HG02588 (cell line): ENCODE measurements around the gene FYB1.
A peak's percentile ranks its signal among the peaks of the same experiment; 100 is the strongest.

Experiments
- ATAC-seq: cut with Tn5 transposase; IDR thresholded peaks from one replicate; pipeline ENCODE4 v1.9.1; 2021; ENCODE audit warnings: mild to moderate bottlenecking, moderate library complexity; ENCODE audit not compliant: unreplicated experiment

Gene FYB1

DNA sequence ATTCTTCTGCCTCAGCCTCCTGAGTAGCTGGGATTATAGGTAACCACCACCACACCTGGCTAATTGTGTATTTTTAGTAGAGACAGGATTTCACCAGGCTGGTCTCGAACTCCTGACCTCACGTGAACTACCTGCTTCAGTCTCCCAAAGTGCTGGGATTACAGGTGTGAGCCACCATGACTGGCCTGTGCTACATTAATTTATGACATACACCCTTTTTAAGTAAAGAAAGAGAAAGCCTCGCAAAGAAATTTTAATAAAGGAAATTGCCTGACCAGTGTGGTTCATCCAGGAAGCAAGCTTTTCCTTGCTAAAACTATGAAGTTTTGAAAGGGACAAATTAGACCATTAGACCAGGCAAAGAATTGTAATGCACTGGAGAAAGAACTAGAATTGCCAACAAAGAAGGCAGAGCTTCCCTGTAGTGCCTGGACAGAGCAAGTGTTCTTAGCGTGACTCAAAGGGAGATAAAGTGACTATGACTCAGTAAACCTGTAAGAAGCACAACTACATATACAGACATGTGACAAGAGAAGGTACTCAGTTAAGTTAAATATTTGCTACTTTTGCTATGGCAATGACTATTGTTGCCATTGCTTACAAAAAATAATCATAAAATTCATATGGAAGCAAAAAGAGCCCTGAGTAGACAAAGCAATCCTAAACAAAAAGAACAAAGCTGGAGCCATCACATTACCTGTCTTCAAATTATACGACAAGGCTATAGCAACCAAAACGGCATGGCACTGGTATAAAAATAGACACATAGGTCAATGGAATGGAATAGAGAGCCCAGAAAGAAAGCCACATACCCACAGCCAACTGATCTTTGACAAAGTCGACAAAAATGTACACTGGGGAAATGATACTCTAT, 54.6 kb downstream of the FYB1 start:
- peak; percentile 72 for ATAC-seq

GRCh38 chr5:39164016-39164415, 55.3 kb downstream of the FYB1 start:
- no peak for ATAC-seq

DNA sequence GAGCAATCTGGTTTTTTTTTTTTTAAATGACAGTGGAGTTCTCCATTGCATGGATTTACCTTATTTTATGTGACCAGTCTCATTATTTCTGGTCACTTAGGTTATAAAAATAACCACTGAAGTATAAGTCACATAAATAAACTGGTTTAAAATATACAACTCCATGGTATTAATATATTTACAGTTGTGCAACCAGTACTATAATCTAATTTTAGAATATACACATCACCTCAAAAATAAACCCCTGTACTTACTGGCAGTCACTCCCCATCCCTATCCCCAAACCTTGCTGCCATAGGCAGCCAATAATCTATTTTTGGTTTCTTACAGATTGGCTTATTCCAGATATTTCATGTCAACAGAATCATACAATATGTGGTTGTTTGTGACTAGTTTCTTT, 57.8 kb downstream of the FYB1 start:
- ATAC-seq: no peak

GRCh38 chr5:39160576-39161213, 58.7 kb downstream of the FYB1 start:
- no peak for ATAC-seq

- no peak for ATAC-seq
These were observed 59.4 kb downstream of the FYB1 start for GRCh38 chr5:39159811-39160490.

- ATAC-seq: no peak
These were observed 60.6 kb downstream of the FYB1 start for GRCh38 chr5:39158786-39159185.

DNA sequence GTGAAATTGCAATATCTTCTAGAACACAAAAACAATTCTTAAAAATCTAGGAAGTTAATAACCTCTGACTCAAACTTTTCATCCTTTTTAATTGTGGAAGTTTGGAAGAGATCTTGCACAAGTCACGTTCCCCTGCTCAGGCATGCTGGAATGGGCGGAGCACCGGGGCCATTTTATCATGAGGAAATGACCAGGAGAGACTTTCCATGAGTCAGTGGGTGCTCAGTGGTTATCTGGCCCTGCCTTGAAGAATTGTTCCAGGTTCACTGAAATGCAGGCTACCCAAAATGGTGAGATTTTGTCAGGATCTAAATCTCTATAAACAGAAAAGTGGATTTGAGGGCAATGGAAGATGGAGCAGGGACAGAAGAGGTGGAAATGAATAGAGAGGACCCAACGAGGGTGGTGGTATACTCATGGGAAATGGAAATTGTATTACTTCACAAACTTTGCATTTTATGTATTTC, 61.2 kb downstream of the FYB1 start:
- ATAC-seq: no peak

- no peak for ATAC-seq
These were observed 61.7 kb downstream of the FYB1 start for GRCh38 chr5:39157701-39158100.

GRCh38 chr5:39156082-39156481, 63.3 kb downstream of the FYB1 start:
- no peak for ATAC-seq

GRCh38 chr5:39151745-39152144, 67.6 kb downstream of the FYB1 start:
- no peak for ATAC-seq

DNA sequence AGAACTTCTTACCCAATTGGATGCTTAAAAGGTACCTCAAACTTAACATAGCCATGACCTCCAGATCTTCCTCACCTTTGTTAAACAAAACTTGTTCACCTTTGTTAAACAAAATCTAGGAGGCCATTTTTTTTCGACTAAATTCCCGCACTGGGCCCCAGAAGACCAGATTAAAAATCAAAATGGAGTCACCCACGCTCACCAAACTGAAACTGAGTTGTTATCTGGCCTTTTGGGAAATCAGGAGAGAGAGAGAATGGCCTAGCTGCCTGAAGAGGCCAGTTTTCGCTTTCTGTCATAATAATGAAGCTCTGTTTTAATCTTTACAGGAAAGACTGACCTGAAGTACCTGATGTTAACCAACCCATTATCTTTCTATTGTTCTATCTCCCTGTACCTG, 69.4 kb downstream of the FYB1 start:
- no peak for ATAC-seq

DNA sequence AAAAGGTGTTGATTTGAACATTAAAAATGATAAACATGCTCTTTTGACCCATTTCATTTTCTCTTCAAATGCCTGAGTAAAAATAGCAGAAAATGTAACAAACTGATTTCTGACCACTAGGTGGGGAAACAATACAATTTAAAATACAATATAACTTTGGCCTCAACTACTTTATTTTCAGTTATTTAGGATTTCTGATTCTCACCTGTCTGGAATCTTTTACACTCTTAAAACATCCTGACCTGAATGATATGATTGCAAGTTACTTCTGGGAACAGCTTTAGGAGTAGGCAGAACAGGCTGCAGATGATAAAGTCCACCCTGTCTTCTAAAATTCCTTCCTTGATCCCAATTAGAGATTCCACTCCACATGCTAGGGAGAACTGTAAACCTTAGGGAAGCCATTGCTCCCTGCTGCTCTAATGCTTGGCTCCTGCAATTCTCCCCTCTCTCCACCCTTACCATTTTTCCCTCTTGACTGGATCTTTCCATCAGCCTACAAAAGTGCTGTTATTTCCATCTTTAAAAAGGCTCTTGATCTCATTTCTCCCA, 70.3 kb downstream of the FYB1 start:
- no peak for ATAC-seq

DNA sequence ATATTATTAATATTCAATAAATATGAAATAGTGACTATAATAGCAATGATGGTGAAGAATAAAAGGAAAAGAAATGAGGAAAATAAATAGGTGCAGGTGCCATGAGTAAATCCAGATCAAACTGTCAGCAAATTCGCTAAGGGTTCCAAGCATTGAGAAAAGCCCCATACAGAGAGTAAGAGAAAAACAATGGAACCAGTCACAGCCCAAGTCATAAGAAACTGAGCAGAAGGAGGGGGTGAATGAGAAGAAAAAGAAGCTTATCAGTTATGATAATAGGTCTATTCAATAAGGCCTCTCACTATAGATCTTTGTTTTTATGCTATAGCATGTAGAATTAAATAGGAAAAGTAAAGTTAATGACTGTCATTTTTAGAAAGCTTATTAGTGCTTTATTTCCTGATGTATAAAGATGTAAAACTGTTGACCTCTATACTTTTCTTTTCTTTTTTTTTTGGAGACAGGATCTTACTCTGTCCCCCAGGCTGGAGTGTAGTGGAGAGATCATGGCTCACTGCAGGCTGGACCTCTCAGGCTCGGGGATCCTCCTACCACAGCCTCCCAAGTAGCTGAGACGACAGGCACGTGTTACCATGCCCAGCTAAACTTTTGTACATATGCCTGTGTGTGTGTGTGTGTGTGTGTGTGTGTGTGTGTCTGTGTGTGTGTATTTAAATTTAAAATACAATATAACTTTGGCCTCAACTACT, 72.4 kb downstream of the FYB1 start:
- ATAC-seq: no peak

- no peak for ATAC-seq
These were observed 76.1 kb downstream of the FYB1 start for GRCh38 chr5:39143151-39143860.

- ATAC-seq: no peak
These were observed 78.7 kb downstream of the FYB1 start for GRCh38 chr5:39140558-39141168.

DNA sequence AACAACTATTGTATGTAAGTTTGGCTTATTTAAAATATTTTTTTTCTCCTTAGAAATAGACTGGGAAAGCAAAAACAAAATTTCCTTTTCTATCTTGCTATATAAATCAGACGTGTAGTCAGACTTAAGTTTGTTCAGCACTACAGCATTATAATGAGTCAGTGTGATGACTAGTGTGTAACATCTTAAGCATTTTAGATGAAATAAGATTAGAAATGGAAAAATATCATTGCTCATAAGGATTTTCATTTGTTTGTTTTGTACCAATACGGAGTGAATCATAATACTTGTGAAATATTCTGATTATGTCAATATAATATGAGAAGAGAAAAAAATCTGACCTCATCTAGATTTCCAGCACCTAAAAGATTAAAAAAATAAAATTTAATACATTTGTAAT, 80.5 kb downstream of the FYB1 start:
- no peak for ATAC-seq

- ATAC-seq: no peak
These were observed 81.4 kb downstream of the FYB1 start for GRCh38 chr5:39137819-39138451.

GRCh38 chr5:39137391-39137790, 82.0 kb downstream of the FYB1 start:
- no peak for ATAC-seq

DNA sequence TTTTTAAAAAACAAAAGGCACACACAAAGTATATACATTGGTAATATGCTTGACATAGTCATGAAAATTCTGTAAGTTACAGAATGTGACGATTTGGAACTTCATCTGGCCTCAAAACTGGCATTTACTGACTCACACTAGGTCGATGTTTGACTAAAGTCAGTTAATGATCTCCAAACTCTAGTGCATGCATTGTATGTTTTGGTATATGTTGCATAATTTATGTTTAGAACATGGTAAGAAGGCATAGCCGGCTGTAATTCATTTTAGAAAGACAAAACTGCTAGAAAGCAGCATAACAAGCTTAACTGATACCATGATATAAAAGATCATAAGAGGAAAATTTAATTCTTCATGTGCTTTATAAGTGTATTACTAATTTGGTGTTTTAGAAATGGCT, 86.6 kb downstream of the FYB1 start:
- ATAC-seq: no peak
